Skeletal muscle tissue (tissue), 5 donors: Measurements from ENCODE around the gene ZBED4. TPM values are rescaled to one million over a fixed set of nuclear protein-coding genes. Genes with fewer than 3 reads are reported as not detected.

ENCODE experiments used
- H3K27ac ChIP-seq: one replicate; pipeline ENCODE4 v1.7.0; 2013; ENCODE audit warnings: mild to moderate bottlenecking, low read depth, low read length, inconsistent platforms
- H3K27me3 ChIP-seq, 3 donors: one replicate each; pipeline ENCODE4 v1.7.0; 2013; ENCODE audit warnings: low read length in 3 of 3; ENCODE audit not compliant: control insufficient read depth in 3 of 3, insufficient read depth in 3 of 3
- H3K36me3 ChIP-seq, 3 donors: one replicate each; pipeline ENCODE4 v1.7.0; 2013; ENCODE audit warnings: low read length in 3 of 3; ENCODE audit not compliant: control insufficient read depth in 3 of 3, insufficient read depth in 3 of 3
- H3K4me1 ChIP-seq, 3 donors: one replicate each; pipeline ENCODE4 v1.7.0; 2013; ENCODE audit warnings: low read length in 3 of 3, mild to moderate bottlenecking in 3 of 3; ENCODE audit not compliant: control insufficient read depth in 3 of 3, insufficient read depth in 3 of 3
- H3K4me3 ChIP-seq, 3 donors: one replicate each; pipeline ENCODE4 v1.7.0; 2013; ENCODE audit warnings: low read length in 3 of 3
- H3K9ac ChIP-seq, 3 donors: one replicate each; pipeline ENCODE4 v1.7.0; 2013; ENCODE audit warnings: low read length in 3 of 3, mild to moderate bottlenecking in 3 of 3, moderate library complexity in 2 of 3, low read depth in 1 of 3
- H3K9me3 ChIP-seq, 3 donors: one replicate each; pipeline ENCODE4 v1.7.0; 2013; ENCODE audit warnings: low read length in 3 of 3; ENCODE audit not compliant: control insufficient read depth in 3 of 3
- small RNA-seq: library from RNA; depleted of rRNA; stranded (forward); fragments of <200 nt; gene quantifications from one replicate; pipeline ENCODE3, GENCODE V24; 2014
- total RNA-seq: library from RNA; depleted of rRNA; stranded (reverse); fragments of >200 nt; gene quantifications from one replicate; pipeline ENCODE4 v1.2.3, GENCODE V29; 2014
- donor health status: Osteomylitis.

Gene ZBED4
- total RNA-seq, 1 donor from 2014 or later: 8.4 TPM

- H3K9me3 ChIP-seq: no peaks in the 10 kb centered on the region
- peak overlapping the region; percentile 72 to 95 (median 90) for H3K9ac ChIP-seq
- peak overlapping the region; percentile 96 for H3K27ac ChIP-seq
- H3K4me3 ChIP-seq: peak overlapping the region; percentile 63 to 79 (median 77)
- no peaks in the 10 kb centered on the region for H3K27me3 ChIP-seq
- no peaks in the 10 kb centered on the region for H3K36me3 ChIP-seq
- peaks cover 46 to 68% (median 63%) of the 10 kb centered on the region in 3 donors for H3K4me1 ChIP-seq
Measured at GRCh38 chr22:49934891-49935557, 81.4 kb downstream of the ZBED4 start.

DNA sequence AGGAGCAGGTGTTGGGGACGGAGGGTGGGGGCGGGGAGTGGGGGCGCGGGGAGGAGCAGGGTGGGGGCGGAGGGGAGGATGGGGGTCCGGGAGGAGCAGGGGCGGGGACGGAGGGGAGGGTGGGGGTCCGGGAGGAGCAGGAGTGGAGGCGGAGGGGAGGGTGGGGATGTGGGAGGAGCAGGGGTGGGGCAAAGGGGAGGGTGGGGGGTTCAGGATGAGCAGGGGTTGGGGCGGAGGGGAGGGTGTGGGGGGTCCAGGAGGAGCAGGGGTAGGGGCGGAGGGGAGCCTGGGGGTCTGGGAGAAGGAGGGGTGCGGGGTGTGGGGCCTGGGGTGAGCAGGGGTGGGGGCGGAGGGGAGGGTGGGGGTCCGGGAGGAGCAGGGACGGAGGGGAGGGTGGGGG, 81.9 kb downstream of the ZBED4 start:
- Histone ChIP-seq H3K36me3 (no peaks in the 10 kb centered on the region), H3K9ac (no peak overlapping the region), H3K4me1 (peaks cover 41 to 62% (median 58%) of the 10 kb centered on the region in 3 donors), H3K4me3 (no peak overlapping the region), H3K27me3 (no peaks in the 10 kb centered on the region), H3K27ac (peak overlapping the region; percentile 96), H3K9me3 (no peaks in the 10 kb centered on the region)

DNA sequence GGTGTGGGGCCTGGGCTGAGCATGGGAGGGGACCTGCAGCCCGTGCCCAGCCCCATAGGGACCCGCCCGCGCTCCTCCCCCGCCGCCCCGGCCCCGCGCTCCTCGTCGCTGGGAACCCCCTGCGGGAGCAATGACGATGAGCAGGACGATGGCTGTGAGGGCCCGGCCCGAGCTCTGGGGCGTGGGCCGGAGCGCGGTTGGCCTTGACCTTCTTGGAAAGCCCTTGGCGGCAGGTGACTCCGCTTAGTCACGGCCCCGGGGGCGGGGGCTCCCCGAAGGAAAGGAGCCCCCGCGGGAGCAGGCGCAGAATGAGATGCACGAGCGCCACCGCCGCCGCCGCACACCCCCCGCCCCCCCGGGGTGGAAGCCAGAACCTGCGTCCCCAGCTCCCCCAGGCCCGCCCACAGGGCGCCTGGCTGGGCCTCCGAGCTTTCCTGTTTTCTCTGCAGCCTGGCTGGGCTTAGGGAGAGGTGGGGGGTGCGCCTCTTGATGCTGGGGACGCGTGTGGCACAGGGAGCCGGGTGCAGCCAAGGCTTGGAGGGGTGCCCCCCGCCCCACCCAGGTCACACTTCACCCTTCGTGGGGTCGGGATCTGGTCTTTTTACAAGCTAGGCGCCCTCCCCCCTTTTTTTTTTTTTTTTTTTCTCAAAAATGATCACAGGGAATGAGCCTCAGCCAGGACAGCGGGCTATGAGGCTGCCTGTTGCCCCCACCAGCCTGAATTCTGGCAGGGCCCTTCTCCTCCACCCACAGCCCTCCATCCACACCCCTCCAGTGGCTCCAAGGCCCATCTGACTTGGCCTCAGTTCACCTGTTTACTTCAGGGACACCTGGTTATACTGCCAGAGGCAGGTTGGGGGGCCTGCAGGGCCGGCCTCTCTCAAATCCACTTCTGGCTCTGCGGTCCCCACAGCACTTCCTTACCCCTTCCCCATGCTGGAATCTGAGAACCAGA, 82.7 kb downstream of the ZBED4 start:
- Histone ChIP-seq H3K27ac (peak overlapping the region; percentile 96), H3K4me1 (peaks cover 40 to 55% (median 50%) of the 10 kb centered on the region in 3 donors), H3K9me3 (no peaks in the 10 kb centered on the region), H3K9ac (peak overlapping the region; percentile 75 to 90 (median 76)), H3K4me3 (peak overlapping the region; percentile 55 to 67 (median 59)), H3K36me3 (no peaks in the 10 kb centered on the region), H3K27me3 (no peaks in the 10 kb centered on the region)

- Histone ChIP-seq H3K27me3 (no peaks in the 10 kb centered on the region), H3K9ac (peak overlapping the region; percentile 75 to 90 (median 76)), H3K27ac (peak overlapping the region; percentile 96), H3K36me3 (no peaks in the 10 kb centered on the region), H3K9me3 (no peaks in the 10 kb centered on the region), H3K4me3 (peak overlapping the region; percentile 55 to 67 (median 59)), H3K4me1 (peaks cover 42 to 52% (median 49%) of the 10 kb centered on the region in 3 donors)
Measured at GRCh38 chr22:49936973-49937757, 83.5 kb downstream of the ZBED4 start.

DNA sequence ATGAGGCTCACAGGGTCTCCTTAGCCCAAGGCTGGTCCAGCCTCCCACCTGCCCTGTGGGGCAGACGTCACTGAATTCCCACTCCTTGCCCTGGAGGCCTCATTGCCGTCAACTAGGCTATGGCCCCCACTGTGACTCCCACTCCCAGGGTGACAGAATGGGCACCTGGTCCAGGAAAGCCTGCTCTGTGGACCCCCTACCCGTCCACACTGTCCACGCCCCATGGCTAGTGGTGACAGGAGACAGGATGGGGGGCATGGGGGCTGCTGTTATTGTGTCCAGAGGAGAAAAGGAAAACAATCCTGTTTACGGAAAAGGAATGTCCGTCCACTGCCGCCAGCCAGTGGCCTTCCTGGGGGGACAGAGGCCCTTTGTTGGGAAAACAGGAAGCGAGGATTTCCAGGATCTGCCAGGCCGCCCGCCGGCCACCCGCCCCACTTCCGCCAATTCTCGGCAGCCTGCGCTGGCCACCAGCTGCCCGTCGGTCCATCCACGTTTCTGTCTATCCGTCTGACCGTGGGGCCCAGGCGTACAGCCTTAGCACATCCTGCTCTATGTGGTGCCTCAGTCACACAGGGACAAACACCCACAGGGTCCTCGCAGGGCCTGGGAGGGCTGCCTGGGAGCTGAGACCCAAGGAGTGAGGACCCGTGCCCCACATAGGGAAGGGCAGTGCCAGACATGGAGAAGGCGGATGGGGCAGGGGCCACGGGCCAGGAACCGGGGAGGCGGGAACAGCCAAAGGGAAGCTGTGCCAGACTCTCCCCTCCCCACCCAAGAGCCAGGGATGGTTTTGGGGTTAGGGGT, 84.3 kb downstream of the ZBED4 start:
- Histone ChIP-seq H3K9ac (peak overlapping the region; percentile 72 to 90 (median 75)), H3K4me1 (peaks cover 41 to 50% (median 47%) of the 10 kb centered on the region in 3 donors), H3K4me3 (peak overlapping the region; percentile 43 to 67 (median 51)), H3K9me3 (no peaks in the 10 kb centered on the region), H3K27me3 (no peaks in the 10 kb centered on the region), H3K36me3 (no peaks in the 10 kb centered on the region), H3K27ac (peak overlapping the region; percentile 96)

DNA sequence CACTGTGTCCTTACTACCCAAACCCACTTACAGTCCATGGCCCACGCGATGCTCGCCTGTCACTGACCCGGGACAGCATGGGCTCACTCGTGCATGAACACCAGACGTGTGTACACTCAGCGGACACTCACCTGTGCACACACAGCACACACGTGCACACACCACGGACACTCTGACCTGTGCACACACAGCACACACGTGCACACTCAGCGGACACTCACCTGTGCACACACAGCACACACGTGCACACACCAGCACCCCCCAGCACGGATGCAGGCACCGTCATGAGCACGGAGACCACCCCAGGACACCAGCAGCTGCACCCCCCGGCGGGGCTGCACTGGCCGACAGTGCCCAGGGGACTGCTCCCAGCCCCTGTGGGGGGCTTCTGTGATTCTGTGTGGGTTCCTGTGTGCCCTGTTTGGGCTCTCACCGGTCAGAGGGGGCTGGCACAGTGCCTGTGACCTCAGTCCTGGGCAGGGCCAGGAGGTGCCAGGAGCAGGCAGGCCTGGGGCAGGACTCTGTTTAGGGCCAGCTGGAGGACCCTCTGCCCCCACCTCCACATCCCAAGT, 85.0 kb downstream of the ZBED4 start:
- peak overlapping the region; percentile 96 for H3K27ac ChIP-seq
- peak overlapping the region in 1 of 3 donors; percentile 90 for H3K9ac ChIP-seq
- H3K9me3 ChIP-seq: no peaks in the 10 kb centered on the region
- H3K36me3 ChIP-seq: no peaks in the 10 kb centered on the region
- H3K4me3 ChIP-seq: peak overlapping the region in 1 of 3 donors; percentile 13
- peaks cover 34 to 43% (median 40%) of the 10 kb centered on the region in 3 donors for H3K4me1 ChIP-seq
- no peaks in the 10 kb centered on the region for H3K27me3 ChIP-seq

Small RNAs within 50 kb of the gene (small RNA-seq; reads per million reads assigned to genes)
- gene AL117328.1: not detected
- gene RF00017: not detected

Other genes with a start within 250 kb of the ZBED4 start
- 27.1 TPM for gene BRD1, start 26.0 kb upstream of the ZBED4 start, total RNA-seq
- 9.9 TPM for gene ALG12, start 64.6 kb downstream of the ZBED4 start, total RNA-seq
- gene CRELD2, start 64.8 kb downstream of the ZBED4 start, total RNA-seq: 13.0 TPM
- gene PIM3, start 106.9 kb downstream of the ZBED4 start, total RNA-seq: 14.6 TPM
- not detected for gene IL17REL, start 158.9 kb downstream of the ZBED4 start, total RNA-seq
- not detected for gene TTLL8, start 204.5 kb downstream of the ZBED4 start, total RNA-seq
- gene MLC1, start 231.6 kb downstream of the ZBED4 start, total RNA-seq: 0.52 TPM
- gene MOV10L1, start 236.2 kb downstream of the ZBED4 start, total RNA-seq: 2.1 TPM